BJ (cell line): ENCODE results near the gene USP17L28. TPM values are rescaled to one million over a fixed set of nuclear protein-coding genes. Genes with fewer than 3 reads are reported as not detected.
"Not testable (repeated sequence)": the region's sequence is repeated elsewhere in the genome, so short reads cannot be mapped to it uniquely, and the experiment has no call there.

ENCODE experiments used
- CTCF ChIA-PET: fragments of 350-600 bp; formaldehyde crosslinking; extraction: SDS; loops from one replicate; lab custom pipeline; 2021; ENCODE audit warnings: antibody characterized with exemption, inconsistent platforms; lab: Yijun Ruan, JAX
- POLR2A ChIA-PET: fragments of 300-600 bp; sonication (Branson Sonifier 250); formaldehyde crosslinking; extraction: SDS; loops from one replicate; lab custom pipeline; 2021; ENCODE audit warnings: antibody characterized with exemption; lab: Charles Lee
- DNase-seq: peaks from one replicate; pipeline ENCODE4 v3.0.0-alpha.2; 2011; ENCODE audit warnings: low read depth
- H3K27me3 ChIP-seq: 2 replicates; pipeline ENCODE4 v1.6.0; 2011; ENCODE audit warnings: low read length; ENCODE audit not compliant: control insufficient read depth, insufficient read depth
- H3K36me3 ChIP-seq: 2 replicates; pipeline ENCODE4 v1.5.1; 2011; ENCODE audit warnings: low read length; ENCODE audit not compliant: control insufficient read depth, insufficient read depth
- H3K4me3 ChIP-seq: 2 replicates; pipeline ENCODE4 v1.5.1; 2011; ENCODE audit warnings: low read depth, mild to moderate bottlenecking, control low read depth, low read length
- polyA minus RNA-seq: library from RNA; depleted of rRNA, polyadenylated mRNA; stranded (reverse); fragments of >200 nt; gene quantifications from 2 replicates; pipeline ENCODE4 v1.2.3, GENCODE V29; 2011; rRNA and poly(A)+ RNA removed
- polyA plus RNA-seq: library from polyadenylated mRNA; depleted of rRNA; stranded (reverse); fragments of >200 nt; gene quantifications from 2 replicates; pipeline ENCODE4 v1.2.3, GENCODE V29; 2011; rRNA removed

USP17L28 gene, protein sequence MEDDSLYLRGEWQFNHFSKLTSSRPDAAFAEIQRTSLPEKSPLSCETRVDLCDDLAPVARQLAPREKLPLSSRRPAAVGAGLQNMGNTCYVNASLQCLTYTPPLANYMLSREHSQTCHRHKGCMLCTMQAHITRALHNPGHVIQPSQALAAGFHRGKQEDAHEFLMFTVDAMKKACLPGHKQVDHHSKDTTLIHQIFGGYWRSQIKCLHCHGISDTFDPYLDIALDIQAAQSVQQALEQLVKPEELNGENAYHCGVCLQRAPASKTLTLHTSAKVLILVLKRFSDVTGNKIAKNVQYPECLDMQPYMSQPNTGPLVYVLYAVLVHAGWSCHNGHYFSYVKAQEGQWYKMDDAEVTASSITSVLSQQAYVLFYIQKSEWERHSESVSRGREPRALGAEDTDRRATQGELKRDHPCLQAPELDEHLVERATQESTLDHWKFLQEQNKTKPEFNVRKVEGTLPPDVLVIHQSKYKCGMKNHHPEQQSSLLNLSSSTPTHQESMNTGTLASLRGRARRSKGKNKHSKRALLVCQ
- polyA plus RNA-seq (not detected in 2 replicates), polyA minus RNA-seq (not detected in 2 replicates)

- H3K27me3 ChIP-seq, H3K4me3 ChIP-seq, H3K36me3 ChIP-seq, DNase-seq, CTCF ChIA-PET, POLR2A ChIA-PET: not testable (repeated sequence)
Measured at GRCh38 chr4:9348593-9348992, at the start of gene USP17L28. Gene USP17L28, plus strand, starts transcription at chr4:9348893. Its CDS starts 0 bp downstream, at chr4:9348893.

GRCh38 chr4:9324191-9324590 is 24.5 kb upstream of the USP17L28 start:
- H3K36me3 ChIP-seq, H3K4me3 ChIP-seq, POLR2A ChIA-PET, CTCF ChIA-PET, DNase-seq, H3K27me3 ChIP-seq: not testable (repeated sequence)

DNA sequence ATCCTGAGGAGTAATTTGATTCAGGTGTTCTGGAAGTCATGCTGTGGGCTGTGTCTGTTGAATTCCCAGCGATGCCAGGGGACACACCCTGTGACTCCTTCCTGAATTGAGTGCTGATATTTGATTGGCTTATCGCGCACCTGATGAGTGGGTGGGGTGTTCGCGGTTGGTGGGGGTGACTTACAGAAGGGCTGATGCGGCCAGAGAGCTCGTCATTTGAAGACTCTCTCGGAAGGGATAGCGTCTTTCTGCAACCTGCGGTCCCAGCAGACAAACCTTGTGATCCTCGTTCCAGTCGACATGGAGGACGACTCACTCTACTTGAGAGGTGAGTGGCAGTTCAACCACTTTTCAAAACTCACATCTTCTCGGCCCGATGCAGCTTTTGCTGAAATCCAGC is 23.8 kb upstream of the USP17L28 start, which contains the start of gene USP17L24:
USP17L24 (plus strand) TSS at position 301 of the 400 bp plus-strand sequence; CDS start at position 301, 0 bp downstream.
- H3K4me3 ChIP-seq, H3K27me3 ChIP-seq, DNase-seq, POLR2A ChIA-PET, CTCF ChIA-PET, H3K36me3 ChIP-seq: not testable (repeated sequence)

- H3K36me3 ChIP-seq, CTCF ChIA-PET, H3K4me3 ChIP-seq, DNase-seq, POLR2A ChIA-PET, H3K27me3 ChIP-seq: not testable (repeated sequence)
Measured at GRCh38 chr4:9329611-9330010, 19.1 kb upstream of the USP17L28 start, which contains the start of gene USP17L25. Gene USP17L25, plus strand, starts transcription at chr4:9329911. Its CDS starts 0 bp downstream, at chr4:9329911.

- DNase-seq, CTCF ChIA-PET, H3K36me3 ChIP-seq, H3K4me3 ChIP-seq, H3K27me3 ChIP-seq, POLR2A ChIA-PET: not testable (repeated sequence)
Measured at GRCh38 chr4:9334358-9334757, 14.3 kb upstream of the USP17L28 start, which contains the start of gene USP17L26. Gene USP17L26, plus strand, starts transcription at chr4:9334658. Its CDS starts 0 bp downstream, at chr4:9334658.

GRCh38 chr4:9339103-9339502 is 9.6 kb upstream of the USP17L28 start, which contains the start of gene USP17L5:
Gene USP17L5, plus strand, starts transcription at chr4:9339403. Its CDS starts 0 bp downstream, at chr4:9339403.
- H3K4me3 ChIP-seq, DNase-seq, H3K27me3 ChIP-seq, H3K36me3 ChIP-seq, POLR2A ChIA-PET, CTCF ChIA-PET: not testable (repeated sequence)

DNA sequence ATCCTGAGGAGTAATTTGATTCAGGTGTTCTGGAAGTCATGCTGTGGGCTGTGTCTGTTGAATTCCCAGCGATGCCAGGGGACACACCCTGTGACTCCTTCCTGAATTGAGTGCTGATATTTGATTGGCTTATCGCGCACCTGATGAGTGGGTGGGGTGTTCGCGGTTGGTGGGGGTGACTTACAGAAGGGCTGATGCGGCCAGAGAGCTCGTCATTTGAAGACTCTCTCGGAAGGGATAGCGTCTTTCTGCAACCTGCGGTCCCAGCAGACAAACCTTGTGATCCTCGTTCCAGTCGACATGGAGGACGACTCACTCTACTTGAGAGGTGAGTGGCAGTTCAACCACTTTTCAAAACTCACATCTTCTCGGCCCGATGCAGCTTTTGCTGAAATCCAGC is 4.8 kb upstream of the USP17L28 start, which contains the start of gene USP17L27:
USP17L27 (plus strand) TSS at position 301 of the 400 bp plus-strand sequence; CDS start at position 301, 0 bp downstream.
- H3K36me3 ChIP-seq, POLR2A ChIA-PET, H3K27me3 ChIP-seq, CTCF ChIA-PET, DNase-seq, H3K4me3 ChIP-seq: not testable (repeated sequence)

DNA sequence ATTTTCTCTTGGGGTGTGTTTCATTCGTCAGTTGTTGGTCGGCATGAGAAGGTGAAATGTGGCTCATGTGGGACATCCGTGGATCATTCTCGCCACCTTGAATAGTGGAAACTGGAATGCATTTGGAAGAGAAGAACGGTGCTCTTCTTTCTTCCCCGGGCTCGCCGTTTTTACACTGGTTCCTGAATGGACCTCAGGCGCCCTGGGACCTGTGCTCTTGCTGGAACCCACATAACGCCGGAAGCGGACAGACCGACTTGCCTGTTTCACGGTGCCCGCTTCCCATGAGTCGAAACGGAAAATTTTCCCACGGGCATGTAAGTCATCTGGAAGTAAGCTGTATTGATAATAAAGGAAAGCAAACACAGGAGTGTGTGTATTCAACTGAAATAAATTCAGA is 2.2 kb downstream of the USP17L28 start:
- DNase-seq, H3K36me3 ChIP-seq, CTCF ChIA-PET, H3K27me3 ChIP-seq, POLR2A ChIA-PET, H3K4me3 ChIP-seq: not testable (repeated sequence)

DNA sequence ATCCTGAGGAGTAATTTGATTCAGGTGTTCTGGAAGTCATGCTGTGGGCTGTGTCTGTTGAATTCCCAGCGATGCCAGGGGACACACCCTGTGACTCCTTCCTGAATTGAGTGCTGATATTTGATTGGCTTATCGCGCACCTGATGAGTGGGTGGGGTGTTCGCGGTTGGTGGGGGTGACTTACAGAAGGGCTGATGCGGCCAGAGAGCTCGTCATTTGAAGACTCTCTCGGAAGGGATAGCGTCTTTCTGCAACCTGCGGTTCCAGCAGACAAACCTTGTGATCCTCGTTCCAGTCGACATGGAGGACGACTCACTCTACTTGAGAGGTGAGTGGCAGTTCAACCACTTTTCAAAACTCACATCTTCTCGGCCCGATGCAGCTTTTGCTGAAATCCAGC is 4.6 kb downstream of the USP17L28 start, which contains the start of gene USP17L29:
USP17L29 (plus strand) TSS at position 301 of the 400 bp plus-strand sequence; CDS start at position 301, 0 bp downstream.
- DNase-seq, CTCF ChIA-PET, H3K27me3 ChIP-seq, POLR2A ChIA-PET, H3K4me3 ChIP-seq, H3K36me3 ChIP-seq: not testable (repeated sequence)

- DNase-seq, H3K36me3 ChIP-seq, CTCF ChIA-PET, H3K27me3 ChIP-seq, H3K4me3 ChIP-seq, POLR2A ChIA-PET: not testable (repeated sequence)
Measured at GRCh38 chr4:9362829-9363228, 14.1 kb downstream of the USP17L28 start, which contains the start of gene USP17L30. Gene USP17L30, plus strand, starts transcription at chr4:9363129. Its CDS starts 0 bp downstream, at chr4:9363129.

GRCh38 chr4:9379881-9380280 is 31.2 kb downstream of the USP17L28 start:
- CTCF ChIA-PET = interaction anchor here (1.3 kb wide), 1 partner anchor 379 kb away, joined by 3 read pairs; no protein-coding TSS in a partner anchor

More at GRCh38 chr4:9379881-9380280, 31.2 kb downstream of the USP17L28 start:
- POLR2A ChIA-PET, H3K36me3 ChIP-seq, H3K4me3 ChIP-seq, DNase-seq, H3K27me3 ChIP-seq: not testable (repeated sequence)
